Loucy (cell line): Measurements from ENCODE around the gene CIC.

Experiments used
- H2AFZ ChIP-seq: fragments of 200-600 bp; sonication (generic); 2 replicates; pipeline ENCODE4 v1.6.0; 2016; ENCODE audit warnings: antibody characterized with exemption, mild to moderate bottlenecking, low read length, moderate library complexity
- H3F3A ChIP-seq: fragments of 200-600 bp; 2 replicates; pipeline ENCODE4 v1.6.0; 2016; ENCODE audit warnings: antibody characterized with exemption, low read depth, mild to moderate bottlenecking
- H3K27me3 ChIP-seq: fragments of 200-600 bp; sonication (generic); 2 replicates; pipeline ENCODE4 v1.6.1; 2014; ENCODE audit warnings: low read length, mild to moderate bottlenecking; ENCODE audit not compliant: insufficient read depth, poor library complexity, severe bottlenecking
- H3K36me3 ChIP-seq: fragments of 200-600 bp; sonication (generic); 2 replicates; pipeline ENCODE4 v1.6.1; 2016; ENCODE audit warnings: low read length; ENCODE audit not compliant: insufficient read depth
- H3K4me1 ChIP-seq: fragments of 200-600 bp; sonication (generic); 2 replicates; pipeline ENCODE4 v1.5.1; 2014; ENCODE audit warnings: low read length, mild to moderate bottlenecking; ENCODE audit not compliant: insufficient read depth, poor library complexity, severe bottlenecking
- H3K4me2 ChIP-seq: fragments of 200-600 bp; sonication (generic); 2 replicates; pipeline ENCODE4 v1.6.0; 2014; ENCODE audit warnings: antibody characterized with exemption, low read length, low read depth, mild to moderate bottlenecking; ENCODE audit not compliant: poor library complexity, severe bottlenecking
- H3K4me3 ChIP-seq: fragments of 200-600 bp; sonication (generic); 2 replicates; pipeline ENCODE4 v1.5.1; 2014; ENCODE audit warnings: low read length, mild to moderate bottlenecking, mixed read lengths; ENCODE audit not compliant: poor library complexity, severe bottlenecking
- H3K79me2 ChIP-seq: fragments of 200-600 bp; sonication (generic); 2 replicates; pipeline ENCODE4 v1.6.1; 2014; ENCODE audit warnings: low read length; ENCODE audit not compliant: insufficient read depth
- H3K9ac ChIP-seq: fragments of 200-600 bp; sonication (generic); 2 replicates; pipeline ENCODE4 v1.6.0; 2014; ENCODE audit warnings: mild to moderate bottlenecking, low read depth, low read length, moderate library complexity; ENCODE audit not compliant: poor library complexity, severe bottlenecking
- H3K9me2 ChIP-seq: fragments of 200-600 bp; sonication (generic); replicated peaks from 2 replicates; pipeline ENCODE4 v1.6.1; 2016; ENCODE audit warnings: low read depth, low read length, mixed read lengths
- H3K9me3 ChIP-seq: fragments of 200-600 bp; sonication (generic); 2 replicates; pipeline ENCODE4 v1.6.1; 2014; ENCODE audit warnings: mild to moderate bottlenecking, antibody characterized with exemption, low read length, low read depth; ENCODE audit not compliant: insufficient read depth
- H4K20me1 ChIP-seq: fragments of 200-600 bp; sonication (generic); 2 replicates; pipeline ENCODE4 v1.6.0; 2014; ENCODE audit warnings: antibody characterized with exemption, low read length, mild to moderate bottlenecking; ENCODE audit not compliant: insufficient read depth, poor library complexity, severe bottlenecking
- CTCF ChIP-seq: fragments of 200-600 bp; sonication (generic); conservative IDR thresholded peaks from 2 replicates; pipeline ENCODE4 v1.5.1; 2014; ENCODE audit warnings: mild to moderate bottlenecking, antibody characterized with exemption, low read length
- EZH2phosphoT487 ChIP-seq: fragments of 200-600 bp; IDR thresholded peaks from 2 replicates; pipeline ENCODE4 v1.6.1; 2018; ENCODE audit warnings: antibody characterized with exemption, mild to moderate bottlenecking, moderate library complexity, borderline replicate concordance

The CIC gene

GRCh38 chr19:42343344-42344110, 74.5 kb downstream of the CIC start:
- no peaks in the 10 kb centered on the region for H3F3A ChIP-seq
- H3K79me2 ChIP-seq = no peaks in the 10 kb centered on the region
- no peaks in the 10 kb centered on the region for H3K27me3 ChIP-seq
- H2AFZ ChIP-seq = no peak overlapping the region
- H3K36me3 ChIP-seq = peaks cover 14% of the 10 kb centered on the region; the same call in 1 of the 2 replicates
- H4K20me1 ChIP-seq = no peaks in the 10 kb centered on the region
- H3K9me3 ChIP-seq = no peaks in the 10 kb centered on the region
- H3K4me1 ChIP-seq = no peaks in the 10 kb centered on the region
- no peak overlapping the region for H3K4me3 ChIP-seq
- H3K9me2 ChIP-seq = no peaks in the 10 kb centered on the region
- no peak overlapping the region for H3K4me2 ChIP-seq
- no peak overlapping the region for H3K9ac ChIP-seq
- peak; percentile 60 for TF ChIP-seq CTCF
- TF ChIP-seq EZH2phosphoT487 = no peak

- no peaks in the 10 kb centered on the region for H4K20me1 ChIP-seq
- peaks cover 14% of the 10 kb centered on the region; the same call in 1 of the 2 replicates for H3K36me3 ChIP-seq
- H3K27me3 ChIP-seq = no peaks in the 10 kb centered on the region
- no peak overlapping the region for H3K9ac ChIP-seq
- no peak overlapping the region for H3K4me2 ChIP-seq
- no peak overlapping the region for H2AFZ ChIP-seq
- no peaks in the 10 kb centered on the region for H3F3A ChIP-seq
- no peaks in the 10 kb centered on the region for H3K9me3 ChIP-seq
- no peaks in the 10 kb centered on the region for H3K4me1 ChIP-seq
- no peak for TF ChIP-seq EZH2phosphoT487
- no peaks in the 10 kb centered on the region for H3K9me2 ChIP-seq
- no peaks in the 10 kb centered on the region for H3K79me2 ChIP-seq
- H3K4me3 ChIP-seq = no peak overlapping the region
These were observed 75.4 kb downstream of the CIC start for GRCh38 chr19:42344336-42344893.
